BLaER1 treated with 17β-estradiol and CSF1 and Interleukin-3, amounts not matched to agents 10 nM and 100 nM (cell line): ENCODE measurements around the gene PDGFA.
"Not testable (repeated sequence)": the region's sequence is repeated elsewhere in the genome, so short reads cannot be mapped to it uniquely, and the experiment has no call there.

Experiments used
- H3K27ac ChIP-seq, 11 experiments: shearing (Covaris generic); formaldehyde crosslinking; 2 replicates each; pipeline ENCODE4 v1.8.1; 2022
- H3K27me3 ChIP-seq, 11 experiments: shearing (Covaris generic); formaldehyde crosslinking; 2 replicates each; pipeline ENCODE4 v1.8.1; 2022
- H3K36me3 ChIP-seq, 11 experiments: shearing (Covaris generic); formaldehyde crosslinking; 2 replicates each; pipeline ENCODE4 v1.8.1; 2022
- H3K4me1 ChIP-seq, 10 experiments: shearing (Covaris generic); formaldehyde crosslinking; 2 replicates each; pipeline ENCODE4 v1.8.1; 2022
- H3K4me2 ChIP-seq, 11 experiments: shearing (Covaris generic); formaldehyde crosslinking; 2 replicates each; pipeline ENCODE4 v1.8.1; 2022
- H3K4me3 ChIP-seq, 10 experiments: shearing (Covaris generic); formaldehyde crosslinking; 2 replicates each; pipeline ENCODE4 v1.8.1; 2022
- H3K9ac ChIP-seq, 11 experiments: shearing (Covaris generic); formaldehyde crosslinking; 2 replicates each; pipeline ENCODE4 v1.8.1; 2022
- H3K9me3 ChIP-seq, 11 experiments: shearing (Covaris generic); formaldehyde crosslinking; replicated peaks in 1 of 11; 2 replicates each; pipeline ENCODE4 v1.8.1; 2022
- H4K20me1 ChIP-seq, 11 experiments: shearing (Covaris generic); formaldehyde crosslinking; 2 replicates each; pipeline ENCODE4 v1.8.1; 2022
- Cebpa-rat ChIP-seq, 11 experiments: shearing (Covaris generic); IDR thresholded peaks; 2 replicates each; pipeline ENCODE4 v1.8.1; 2022

Gene PDGFA

GRCh38 chr7:555551-556160 is 36.0 kb upstream of the PDGFA start:
- H3K27ac ChIP-seq, result no peak overlapping the region
- no peaks in the 10 kb centered on the region; a peak in 1 of 22 replicates for H3K9me3 ChIP-seq
- no peaks in the 10 kb centered on the region for H3K27me3 ChIP-seq
- H3K4me1 ChIP-seq, result peaks cover 0 to 9% (median 4%) of the 10 kb centered on the region in 10 experiments; a peak in 9 of 20 replicates
- no peaks in the 10 kb centered on the region for H3K36me3 ChIP-seq
- peaks cover 0 to 3% (median 0%) of the 10 kb centered on the region in 11 experiments; a peak in 2 of 22 replicates for H4K20me1 ChIP-seq
- no peak overlapping the region for H3K4me3 ChIP-seq
- no peak overlapping the region for H3K9ac ChIP-seq
- no peak overlapping the region for H3K4me2 ChIP-seq
- no peak for TF ChIP-seq Cebpa-rat (IDR thresholded peaks at IDR 0.05)

- peaks cover 0 to 18% (median 9%) of the 10 kb centered on the region in 10 experiments; a peak in 16 of 20 replicates for H3K4me1 ChIP-seq
- H4K20me1 ChIP-seq, result peaks cover 0 to 3% (median 0%) of the 10 kb centered on the region in 11 experiments; a peak in 2 of 22 replicates
- TF ChIP-seq Cebpa-rat (IDR thresholded peaks at IDR 0.05), result no peak
- no peaks in the 10 kb centered on the region; a peak in 1 of 22 replicates for H3K9me3 ChIP-seq
- H3K36me3 ChIP-seq, result no peaks in the 10 kb centered on the region
- H3K27me3 ChIP-seq, result no peaks in the 10 kb centered on the region
- H3K9ac ChIP-seq, result no peak overlapping the region
- H3K4me3 ChIP-seq, result no peak overlapping the region
- H3K27ac ChIP-seq, result no peak overlapping the region
- H3K4me2 ChIP-seq, result no peak overlapping the region
These were observed 34.0 kb upstream of the PDGFA start for GRCh38 chr7:553636-554111.

GRCh38 chr7:552868-553635 is 33.4 kb upstream of the PDGFA start:
- TF ChIP-seq Cebpa-rat (IDR thresholded peaks at IDR 0.05), result no peak
- H3K4me2 ChIP-seq, result no peak overlapping the region
- no peaks in the 10 kb centered on the region; a peak in 1 of 22 replicates for H3K9me3 ChIP-seq
- no peaks in the 10 kb centered on the region for H3K27me3 ChIP-seq
- H3K36me3 ChIP-seq, result no peaks in the 10 kb centered on the region
- H4K20me1 ChIP-seq, result peaks cover 0 to 3% (median 0%) of the 10 kb centered on the region in 11 experiments; a peak in 2 of 22 replicates
- no peak overlapping the region for H3K27ac ChIP-seq
- no peak overlapping the region for H3K4me3 ChIP-seq
- H3K4me1 ChIP-seq, result peaks cover 0 to 14% (median 7%) of the 10 kb centered on the region in 10 experiments; a peak in 12 of 20 replicates
- H3K9ac ChIP-seq, result no peak overlapping the region

GRCh38 chr7:552151-552867 is 32.7 kb upstream of the PDGFA start:
- not testable (repeated sequence) for H3K4me3 ChIP-seq, H3K27me3 ChIP-seq, H4K20me1 ChIP-seq, H3K4me2 ChIP-seq, H3K9ac ChIP-seq, H3K27ac ChIP-seq, H3K9me3 ChIP-seq, H3K36me3 ChIP-seq
- peaks cover 0 to 14% (median 7%) of the 10 kb centered on the region in 10 experiments; a peak in 12 of 20 replicates for H3K4me1 ChIP-seq

- H3K36me3 ChIP-seq, H3K9me3 ChIP-seq, H3K27ac ChIP-seq, H3K4me3 ChIP-seq, H3K4me2 ChIP-seq, H4K20me1 ChIP-seq, H3K27me3 ChIP-seq, H3K9ac ChIP-seq: not testable (repeated sequence)
- peaks cover 0 to 14% (median 7%) of the 10 kb centered on the region in 10 experiments; a peak in 12 of 20 replicates for H3K4me1 ChIP-seq
These were observed 31.9 kb upstream of the PDGFA start for GRCh38 chr7:551615-551970.

GRCh38 chr7:550881-551614 is 31.4 kb upstream of the PDGFA start:
- H3K36me3 ChIP-seq, result no peaks in the 10 kb centered on the region
- no peak for TF ChIP-seq Cebpa-rat (IDR thresholded peaks at IDR 0.05)
- no peaks in the 10 kb centered on the region for H3K27me3 ChIP-seq
- H3K4me3 ChIP-seq, result no peak overlapping the region
- peaks cover 0 to 1% (median 0%) of the 10 kb centered on the region in 11 experiments; a peak in 3 of 22 replicates for H3K9me3 ChIP-seq
- H3K27ac ChIP-seq, result no peak overlapping the region
- no peak overlapping the region for H3K9ac ChIP-seq
- H4K20me1 ChIP-seq, result peaks cover 0 to 3% (median 0%) of the 10 kb centered on the region in 11 experiments; a peak in 2 of 22 replicates
- H3K4me2 ChIP-seq, result no peak overlapping the region
- H3K4me1 ChIP-seq, result peaks cover 0 to 14% (median 7%) of the 10 kb centered on the region in 10 experiments; a peak in 12 of 20 replicates

- Histone ChIP-seq H3K4me3 (no peak overlapping the region), H3K9me3 (peaks cover 0 to 10% (median 6%) of the 10 kb centered on the region in 11 experiments; a peak in 6 of 22 replicates), H4K20me1 (peaks cover 0 to 3% (median 0%) of the 10 kb centered on the region in 11 experiments; a peak in 2 of 22 replicates), H3K27me3 (no peaks in the 10 kb centered on the region), H3K27ac (no peak overlapping the region), H3K4me2 (peak overlapping the region in 8 of 11 experiments; percentile 9 to 38 (median 27); a peak in 10 of 22 replicates), H3K36me3 (no peaks in the 10 kb centered on the region), H3K9ac (no peak overlapping the region), H3K4me1 (peaks cover 0 to 14% (median 7%) of the 10 kb centered on the region in 10 experiments; a peak in 12 of 20 replicates)
- TF ChIP-seq Cebpa-rat (IDR thresholded peaks at IDR 0.05), result no peak
These were observed 30.4 kb upstream of the PDGFA start for GRCh38 chr7:549891-550625.
